WI38 (cell line): ENCODE measurements around the gene FCN2.

Experiments used
- H3K4me3 ChIP-seq: 2 replicates; pipeline ENCODE4 v1.5.1; 2011; ENCODE audit warnings: low read depth, mild to moderate bottlenecking, control low read depth, low read length
- CTCF ChIP-seq: IDR thresholded peaks from 2 replicates; pipeline ENCODE4 v1.5.1; 2012; ENCODE audit warnings: low read depth, mild to moderate bottlenecking, control low read depth, low read length

FCN2 gene

GRCh38 chr9:134847752-134848432 is 32.7 kb upstream of the FCN2 start:
- H3K4me3 ChIP-seq, result no peak overlapping the region
- no peak for TF ChIP-seq CTCF

- TF ChIP-seq CTCF, result no peak
- H3K4me3 ChIP-seq, result no peak overlapping the region
Observed at GRCh38 chr9:134848504-134848903, 32.1 kb upstream of the FCN2 start.

- no peak for TF ChIP-seq CTCF
- no peak overlapping the region for H3K4me3 ChIP-seq
Observed at GRCh38 chr9:134850611-134851010, 30.0 kb upstream of the FCN2 start.

GRCh38 chr9:134851020-134851419 is 29.6 kb upstream of the FCN2 start:
- no peak overlapping the region for H3K4me3 ChIP-seq
- no peak for TF ChIP-seq CTCF

GRCh38 chr9:134852906-134853654 is 27.5 kb upstream of the FCN2 start:
- no peak overlapping the region for H3K4me3 ChIP-seq
- no peak for TF ChIP-seq CTCF

GRCh38 chr9:134853893-134854292 is 26.7 kb upstream of the FCN2 start:
- H3K4me3 ChIP-seq, result no peak overlapping the region
- TF ChIP-seq CTCF, result no peak

GRCh38 chr9:134854541-134854981 is 26.0 kb upstream of the FCN2 start:
- TF ChIP-seq CTCF, result no peak

More at GRCh38 chr9:134854541-134854981, 26.0 kb upstream of the FCN2 start:
- H3K4me3 ChIP-seq, result no peak overlapping the region
